HG03378 (cell line): Measurements from ENCODE around the gene NDC80.

Experiments
- ATAC-seq: cut with Tn5 transposase; IDR thresholded peaks from one replicate; pipeline ENCODE4 v1.9.1; 2021; ENCODE audit warnings: mild to moderate bottlenecking, moderate library complexity; ENCODE audit not compliant: unreplicated experiment

NDC80 gene

DNA sequence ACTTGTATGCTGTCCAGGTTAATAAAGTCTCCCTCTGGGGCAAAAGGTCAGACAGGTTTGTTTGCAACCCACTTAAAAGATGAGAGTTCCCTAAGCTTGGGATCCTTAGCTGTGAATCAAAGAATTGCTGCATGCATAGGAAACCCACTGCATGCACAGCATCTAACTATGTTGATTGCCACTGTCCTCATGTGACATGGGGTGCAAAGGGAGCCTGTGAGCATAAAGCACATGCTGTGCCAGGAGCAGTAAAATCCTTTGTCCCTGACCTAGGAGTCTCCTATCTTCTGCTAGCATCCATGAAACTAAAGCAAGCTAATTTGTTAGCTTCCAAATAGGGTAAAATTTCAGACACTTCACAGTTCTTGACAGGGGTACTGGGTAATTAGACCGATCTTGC lies 13.8 kb upstream of the NDC80 start:
- ATAC-seq, result no peak

DNA sequence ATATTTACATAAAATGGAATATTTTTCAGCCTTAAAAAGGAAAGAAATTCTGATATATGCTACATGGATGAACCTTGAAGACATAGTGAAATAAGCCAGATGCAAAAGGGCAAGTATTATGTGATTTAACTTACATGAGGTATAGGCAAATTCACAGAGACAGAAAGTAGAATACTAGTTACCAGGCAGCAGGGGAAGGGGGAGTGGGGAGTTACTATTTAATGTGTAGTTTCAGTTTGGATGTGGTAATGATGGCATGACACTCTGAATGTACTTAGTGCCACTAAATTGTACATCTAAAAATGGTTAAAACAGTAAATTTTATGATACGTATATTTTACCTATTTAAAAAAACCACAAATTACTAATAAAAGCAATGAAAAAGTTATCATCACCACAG lies 12.1 kb upstream of the NDC80 start:
- ATAC-seq, result no peak

DNA sequence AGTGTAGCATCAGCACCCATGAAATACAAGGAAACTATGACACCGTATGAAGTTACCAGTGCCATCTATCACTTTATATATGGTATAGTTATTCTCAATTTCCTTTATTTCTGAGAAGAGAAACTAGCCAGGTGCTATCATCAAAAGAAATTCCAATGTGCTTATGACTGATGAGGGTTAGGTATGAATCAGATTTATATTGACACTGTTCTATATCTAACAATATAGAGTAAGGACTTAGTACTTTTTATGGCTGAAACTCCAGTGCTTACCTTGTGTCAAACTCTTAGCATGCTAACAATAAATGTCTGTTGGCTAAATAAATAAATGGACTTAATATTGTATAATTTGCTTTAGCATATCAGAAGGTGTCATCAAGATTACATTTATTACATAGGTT lies 7.0 kb upstream of the NDC80 start:
- no peak for ATAC-seq

DNA sequence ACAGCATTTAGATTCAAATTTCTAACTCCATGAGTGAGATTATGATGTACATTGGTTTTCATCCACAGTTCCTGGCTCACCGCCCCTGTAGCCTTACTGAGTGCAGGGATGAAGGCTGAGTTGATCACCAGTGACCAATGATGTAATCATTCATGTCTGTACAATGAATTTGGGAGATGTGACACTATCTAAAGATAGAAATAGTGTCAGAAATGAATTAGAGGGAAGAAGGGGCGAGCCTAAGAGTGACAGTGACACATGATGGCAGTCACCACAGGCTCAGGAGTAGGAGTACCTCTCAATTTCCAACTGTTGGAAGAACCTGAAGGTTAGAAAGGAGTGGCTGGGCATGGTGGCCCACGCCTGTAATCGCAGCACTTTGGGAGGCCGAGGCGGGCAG lies 3.2 kb upstream of the NDC80 start:
- no peak for ATAC-seq

DNA sequence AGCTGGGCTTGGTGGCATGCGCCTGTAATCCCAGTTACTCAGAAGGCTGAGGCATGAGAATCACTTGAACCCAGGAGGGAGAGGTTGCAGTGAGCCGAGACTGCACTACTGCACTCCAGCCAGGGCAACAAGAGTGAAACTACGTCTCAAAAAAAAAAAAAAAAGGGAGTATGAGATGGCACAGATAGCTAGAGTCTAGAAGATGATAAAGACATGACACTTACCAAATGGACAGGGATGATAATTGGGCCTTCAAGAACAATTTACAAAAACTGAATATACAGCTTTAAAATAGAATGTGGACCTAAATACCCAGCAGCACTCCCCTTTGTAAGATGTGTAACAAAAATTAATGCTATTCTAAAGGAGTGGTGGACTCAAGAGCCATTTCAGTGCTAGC lies 2.8 kb upstream of the NDC80 start:
- no peak for ATAC-seq

DNA sequence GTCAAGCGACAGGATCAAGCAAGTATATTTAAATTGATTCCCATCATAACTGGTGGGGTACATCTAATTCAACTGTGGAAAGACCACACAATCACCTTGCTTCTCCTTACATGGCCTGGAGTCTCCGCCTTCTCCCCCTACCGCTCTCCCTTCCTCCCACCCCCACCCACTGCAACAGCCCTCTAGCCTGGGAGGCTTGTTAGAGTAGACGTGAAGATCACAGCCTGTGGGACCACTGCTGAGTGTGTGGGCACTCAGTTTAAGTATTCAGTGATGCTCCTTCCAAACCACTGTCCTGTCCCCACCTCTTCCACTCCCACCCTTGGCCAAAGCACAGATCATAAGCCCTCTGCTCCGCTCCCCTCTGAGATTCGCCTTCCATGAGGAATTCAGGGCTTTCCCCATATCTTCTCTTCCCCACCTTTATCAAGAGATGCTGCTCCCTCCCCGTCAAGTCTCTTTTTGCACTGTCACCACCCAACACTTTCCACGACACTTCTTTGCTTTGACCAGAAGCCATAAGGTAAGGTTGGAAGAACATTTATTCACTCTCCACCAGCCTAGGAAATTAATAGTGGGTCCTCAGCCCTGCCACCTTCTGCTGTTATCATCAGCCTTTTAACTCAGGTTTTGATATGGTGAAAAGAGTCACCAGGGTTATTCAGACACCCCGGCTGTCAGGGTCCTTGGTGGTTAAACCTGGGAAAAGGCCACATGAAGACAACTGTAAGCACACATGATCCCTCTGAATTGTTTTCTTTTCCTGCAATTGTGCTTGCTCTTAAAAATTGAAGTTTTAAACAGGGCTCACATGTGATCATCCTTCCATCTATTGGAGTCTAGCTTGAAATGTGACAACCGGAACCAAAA lies 1.8 kb upstream of the NDC80 start:
- no peak for ATAC-seq

DNA sequence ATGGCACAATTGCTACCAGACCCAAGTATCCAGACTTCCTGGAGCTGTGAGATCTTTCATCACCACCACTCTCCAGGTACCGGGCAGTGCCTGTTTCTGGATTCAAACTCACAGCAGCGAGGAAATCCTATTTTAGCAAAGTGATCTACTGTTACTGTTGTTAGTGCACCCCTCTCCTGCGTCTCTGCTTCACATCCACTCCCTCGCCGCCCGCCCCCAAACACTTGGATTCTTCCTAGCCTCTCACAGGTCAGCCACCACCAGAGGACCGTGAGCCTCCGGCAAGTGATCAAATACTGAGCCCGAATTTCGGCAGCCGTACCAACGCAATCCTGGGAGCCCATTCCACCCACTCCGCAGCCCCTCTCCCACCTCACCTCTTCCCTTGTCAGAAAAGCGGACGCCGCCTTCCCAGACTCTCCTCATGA lies 571 bp upstream of the NDC80 start:
- ATAC-seq, result peak; percentile 31

DNA sequence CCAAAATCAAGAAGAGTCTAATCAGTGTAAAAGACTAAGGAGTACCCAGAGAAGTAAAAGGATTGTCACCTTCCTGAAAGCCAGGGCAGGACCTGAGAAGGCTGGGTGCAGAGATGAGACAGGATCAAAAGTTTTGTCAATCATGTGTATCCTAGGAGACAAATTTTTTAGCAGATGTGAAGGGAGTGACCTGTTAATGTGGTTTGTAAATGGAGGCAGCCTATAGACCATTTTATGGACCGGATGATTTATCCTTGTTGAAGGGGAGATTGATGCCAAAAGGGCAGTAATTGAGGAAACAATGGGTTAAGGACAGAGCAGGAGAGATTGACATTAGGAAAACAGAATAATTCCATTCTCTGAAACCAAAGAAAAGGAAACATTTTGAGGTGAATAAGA lies 813 bp downstream of the NDC80 start:
- ATAC-seq, result no peak

DNA sequence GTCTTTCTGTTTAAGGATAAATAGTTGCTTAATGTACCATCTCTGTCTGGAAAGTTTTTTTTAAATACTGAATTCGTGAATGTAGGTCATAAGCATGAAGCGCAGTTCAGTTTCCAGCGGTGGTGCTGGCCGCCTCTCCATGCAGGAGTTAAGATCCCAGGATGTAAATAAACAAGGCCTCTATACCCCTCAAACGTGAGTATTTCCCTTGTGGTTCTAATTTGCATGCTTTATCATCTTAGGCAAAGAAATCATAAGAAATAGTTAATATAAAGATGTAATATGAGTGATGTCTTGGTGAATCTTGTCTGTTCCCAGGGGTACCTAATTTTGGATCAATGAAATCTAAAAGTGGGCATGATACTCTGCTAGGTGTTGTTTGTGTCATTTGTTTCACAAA lies 1.5 kb downstream of the NDC80 start:
- no peak for ATAC-seq

DNA sequence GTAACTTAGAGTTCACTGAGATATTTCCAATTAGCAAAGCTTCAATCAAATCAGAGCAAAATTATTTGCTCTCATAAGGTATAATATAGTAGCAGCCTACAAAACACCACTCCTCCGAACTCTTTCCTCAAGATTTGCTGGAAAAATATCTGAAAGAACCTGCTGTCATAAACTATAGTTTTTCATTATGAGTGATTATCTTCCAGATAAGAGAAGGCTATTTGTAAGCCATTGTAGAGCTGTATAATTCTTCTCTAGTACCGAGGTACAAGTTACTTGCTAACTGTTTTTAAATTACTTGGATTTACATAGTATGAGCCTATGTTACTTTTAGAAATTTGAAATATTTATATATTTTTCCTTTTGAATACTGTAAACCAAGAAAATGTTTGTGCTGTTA lies 2.1 kb downstream of the NDC80 start:
- no peak for ATAC-seq

DNA sequence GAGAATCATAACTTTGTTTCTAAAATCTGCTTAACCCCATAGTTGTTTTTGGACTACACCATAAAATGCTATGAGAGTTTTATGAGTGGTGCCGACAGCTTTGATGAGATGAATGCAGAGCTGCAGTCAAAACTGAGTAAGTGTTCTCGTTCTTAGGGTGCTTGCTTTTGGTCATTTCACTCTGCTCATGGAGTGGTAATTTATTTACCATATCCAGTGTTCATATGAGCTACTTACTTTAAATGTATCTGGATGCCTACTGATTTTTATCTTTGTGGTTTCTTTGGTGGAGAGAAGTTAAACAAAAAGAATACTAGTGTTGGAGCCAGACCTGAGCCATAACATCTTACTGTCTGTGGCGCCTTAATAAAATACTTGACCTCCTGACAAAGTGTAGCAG lies 16.4 kb downstream of the NDC80 start:
- ATAC-seq, result no peak

DNA sequence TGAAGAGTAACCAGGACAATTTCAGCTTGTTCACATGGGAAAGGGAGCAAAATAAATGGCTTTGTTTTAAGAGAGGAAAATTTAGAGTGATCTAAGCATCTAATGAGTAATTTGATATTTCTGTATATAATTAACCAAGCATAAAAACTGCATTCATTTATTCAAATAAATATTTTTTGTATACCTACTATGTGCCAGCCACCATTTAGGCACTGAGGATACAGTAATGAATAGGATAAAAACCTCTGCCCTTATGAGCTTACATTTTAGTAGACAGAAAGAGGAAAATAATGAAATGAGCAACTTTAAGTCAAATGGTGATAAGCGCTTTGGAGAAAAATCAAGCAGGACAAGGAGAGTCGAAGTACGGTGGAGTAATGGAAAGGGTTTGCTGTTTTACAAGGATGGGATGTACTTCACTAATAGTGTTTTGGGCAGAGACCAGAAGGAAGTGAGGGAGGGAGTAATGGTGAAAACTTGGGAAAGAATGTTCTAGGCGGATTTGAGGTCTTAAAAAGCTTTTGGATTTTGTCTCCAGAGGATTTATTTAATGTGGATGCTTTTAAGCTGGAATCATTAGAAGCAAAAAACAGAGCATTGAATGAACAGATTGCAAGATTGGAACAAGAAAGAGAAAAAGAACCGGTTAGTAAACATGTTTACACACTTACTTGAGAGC lies 17.4 kb downstream of the NDC80 start:
- ATAC-seq, result no peak

DNA sequence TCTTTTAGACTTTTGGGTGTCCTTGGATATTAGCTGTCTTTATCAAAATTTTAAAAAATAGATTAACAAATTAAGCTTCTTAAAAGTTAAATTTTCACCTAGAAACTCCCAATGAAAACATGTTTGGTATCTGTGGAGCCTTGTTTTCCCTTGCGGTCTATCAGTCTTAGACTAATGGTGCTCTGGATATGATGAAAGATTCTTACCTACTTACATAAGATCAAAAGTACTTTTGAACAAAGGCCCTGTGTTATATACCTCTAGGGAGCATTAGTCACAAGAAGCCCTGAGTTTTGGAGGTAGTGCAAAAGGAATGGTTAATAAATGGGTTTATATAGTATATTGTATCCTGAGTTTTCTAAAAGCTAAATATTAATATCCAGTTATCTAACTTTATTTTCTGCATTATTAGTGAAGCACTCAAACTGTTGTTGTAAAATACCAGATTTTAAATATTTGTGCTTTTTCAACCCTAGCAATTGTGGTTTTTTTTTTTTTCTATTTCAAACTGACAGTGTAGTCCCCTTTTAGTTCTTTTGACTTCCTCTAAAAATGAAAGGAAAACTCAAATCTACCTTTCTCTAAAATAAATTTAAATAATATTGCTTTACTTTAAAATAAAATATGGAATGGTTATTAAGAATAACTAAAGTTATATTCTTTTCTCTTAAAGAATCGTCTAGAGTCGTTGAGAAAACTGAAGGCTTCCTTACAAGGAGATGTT lies 18.1 kb downstream of the NDC80 start:
- no peak for ATAC-seq

DNA sequence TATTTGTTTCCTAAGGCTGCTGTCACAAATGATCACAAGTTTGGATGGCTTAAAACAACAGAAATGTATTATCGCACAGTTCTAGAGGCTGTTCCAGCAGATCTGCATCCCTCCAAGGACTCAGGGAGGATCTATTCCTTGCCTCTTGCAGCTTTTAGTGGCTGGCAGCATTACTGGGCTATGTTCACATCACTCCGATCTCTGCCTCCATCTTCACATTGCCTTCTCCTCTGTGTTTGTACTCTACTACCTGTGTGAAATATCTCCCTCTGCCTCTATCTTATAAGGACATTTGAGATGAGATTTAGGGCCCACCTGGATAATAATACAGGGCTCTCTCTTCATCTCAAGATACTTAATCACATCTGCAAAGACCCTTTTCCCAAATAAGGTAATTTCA lies 18.9 kb downstream of the NDC80 start:
- ATAC-seq, result no peak

DNA sequence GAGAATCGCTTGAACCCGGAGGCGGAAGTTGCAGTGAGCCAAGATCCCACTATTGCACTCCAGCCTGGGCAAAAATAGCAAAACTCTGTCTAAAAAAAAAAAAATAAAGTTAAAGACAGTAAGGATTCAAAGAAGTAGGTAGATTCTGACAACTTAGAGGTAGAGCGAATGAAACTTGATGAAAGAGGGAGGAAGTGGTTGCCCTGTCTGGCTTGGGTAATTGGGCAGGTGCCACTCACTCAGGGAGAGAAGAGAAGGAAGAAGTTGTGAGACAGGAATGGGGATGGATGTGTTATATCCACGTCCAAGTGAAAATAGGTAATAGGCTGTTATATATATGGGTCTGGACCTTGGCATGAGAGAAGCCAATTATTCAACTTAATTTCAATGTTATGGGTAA lies 26.3 kb downstream of the NDC80 start:
- no peak for ATAC-seq

DNA sequence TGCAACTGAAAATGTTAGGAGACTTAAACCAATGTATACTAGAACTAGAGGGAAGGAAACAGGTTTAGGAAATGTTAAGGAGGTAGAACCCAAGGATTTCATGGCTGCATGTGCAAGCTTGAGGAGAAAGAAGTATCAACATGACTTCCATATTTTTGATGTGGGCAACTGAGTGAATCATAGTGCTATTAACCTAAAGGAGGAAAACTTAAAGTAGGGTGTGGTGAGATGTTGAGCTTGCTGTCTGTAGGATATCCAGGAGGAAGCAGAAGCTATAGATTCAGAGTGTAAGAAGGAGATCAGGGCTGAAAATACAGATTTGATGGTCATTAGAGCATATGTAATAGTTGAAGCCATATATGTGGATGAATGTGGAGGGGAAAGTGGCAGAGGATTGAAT lies 31.5 kb downstream of the NDC80 start:
- no peak for ATAC-seq

DNA sequence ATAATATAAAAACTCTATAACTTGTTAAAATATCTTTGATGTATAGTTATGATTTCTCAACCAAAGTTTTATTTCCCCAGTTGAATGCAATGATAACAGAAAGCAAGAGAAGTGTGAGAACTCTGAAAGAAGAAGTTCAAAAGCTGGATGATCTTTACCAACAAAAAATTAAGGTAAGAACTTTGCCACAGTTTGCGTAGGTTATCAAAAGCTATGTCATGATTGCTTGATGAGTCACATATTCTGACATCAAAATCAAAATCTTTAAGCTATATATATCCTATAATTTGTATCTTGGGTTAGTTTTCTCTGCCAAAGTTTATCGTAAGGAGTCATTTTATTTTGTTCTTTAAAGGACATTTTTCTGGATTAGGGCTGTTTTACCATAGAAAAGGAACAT lies 35.0 kb downstream of the NDC80 start:
- no peak for ATAC-seq

DNA sequence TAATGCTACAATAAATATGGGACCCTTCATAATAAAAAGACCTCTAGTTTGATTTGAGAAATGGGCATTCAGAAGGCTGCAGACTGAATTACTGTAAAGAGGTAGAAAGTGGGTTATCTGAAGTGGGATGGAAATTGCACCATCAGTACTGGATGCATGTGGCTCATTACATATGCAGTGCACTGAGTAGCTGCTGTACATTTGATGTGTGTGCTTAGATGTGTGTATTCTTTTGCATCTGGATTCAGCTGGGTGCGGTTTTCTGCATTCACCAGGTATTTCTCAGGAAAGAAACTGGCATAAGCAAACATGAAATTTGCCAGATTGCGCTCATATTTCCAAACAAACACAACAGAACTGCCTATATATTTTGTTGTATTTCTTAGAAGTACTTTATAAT lies 38.2 kb downstream of the NDC80 start:
- ATAC-seq, result no peak

DNA sequence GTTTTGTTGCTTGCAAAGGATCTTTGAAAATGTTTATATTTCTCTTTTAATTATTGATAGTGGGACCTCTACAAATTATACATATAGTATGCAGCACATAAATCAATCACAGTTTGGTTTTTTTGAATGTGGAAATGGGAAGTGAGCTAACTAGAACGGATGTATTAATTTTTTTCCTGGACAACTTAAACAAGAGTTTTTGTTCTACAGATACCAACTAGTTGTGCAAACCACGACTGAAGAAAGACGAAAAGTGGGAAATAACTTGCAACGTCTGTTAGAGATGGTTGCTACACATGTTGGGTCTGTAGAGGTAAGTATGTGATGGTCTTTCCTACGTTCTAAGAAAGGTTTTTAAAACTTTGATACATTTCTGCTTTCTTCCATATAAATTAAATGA lies 39.2 kb downstream of the NDC80 start:
- no peak for ATAC-seq

DNA sequence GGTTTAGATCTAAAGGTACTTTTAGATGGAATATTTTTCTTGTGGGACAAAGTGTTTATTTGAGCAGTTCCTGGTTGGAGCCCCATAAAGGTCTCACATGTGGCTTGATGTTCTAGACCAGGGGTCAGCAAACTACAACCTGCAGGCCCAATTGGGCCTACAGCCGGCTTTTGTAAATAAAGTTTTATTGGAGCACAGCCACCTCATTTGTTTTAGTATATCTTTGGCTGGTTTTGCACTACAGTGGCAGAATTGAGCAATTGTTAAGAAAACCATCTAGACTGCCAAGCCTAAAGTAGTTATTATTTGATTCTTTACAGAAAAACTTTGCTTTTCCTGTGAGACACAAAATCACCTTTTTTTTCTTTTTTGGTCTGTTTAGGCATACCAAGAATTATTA lies 41.6 kb downstream of the NDC80 start:
- ATAC-seq, result no peak

DNA sequence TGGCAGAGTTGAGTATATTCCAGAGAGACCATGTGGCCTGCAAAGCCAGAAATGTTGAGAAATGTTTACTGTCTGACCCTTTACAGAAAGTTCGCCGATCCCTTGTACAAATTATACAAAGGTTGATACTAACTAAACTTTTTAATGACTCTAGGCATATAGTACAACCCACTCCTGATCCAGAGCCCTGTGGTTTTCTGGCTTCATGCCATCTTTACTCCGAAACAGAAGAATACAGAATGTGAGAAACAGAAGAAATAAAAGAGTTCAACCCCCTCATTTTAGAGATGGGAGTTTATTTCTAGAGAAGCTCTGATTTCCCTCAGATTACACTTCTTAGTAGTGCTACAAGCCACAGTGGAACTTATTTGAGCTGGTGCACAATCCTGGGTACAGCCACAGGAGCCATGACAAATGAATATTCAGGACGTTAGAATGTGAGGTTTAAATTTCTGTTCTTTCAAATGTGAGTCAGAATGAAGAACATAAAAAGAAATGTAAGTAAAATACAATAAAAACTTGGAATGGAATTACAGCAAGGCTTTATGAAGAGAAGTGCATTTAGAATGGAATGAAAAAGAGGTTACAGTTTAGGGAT lies 46.1 kb downstream of the NDC80 start:
- no peak for ATAC-seq

DNA sequence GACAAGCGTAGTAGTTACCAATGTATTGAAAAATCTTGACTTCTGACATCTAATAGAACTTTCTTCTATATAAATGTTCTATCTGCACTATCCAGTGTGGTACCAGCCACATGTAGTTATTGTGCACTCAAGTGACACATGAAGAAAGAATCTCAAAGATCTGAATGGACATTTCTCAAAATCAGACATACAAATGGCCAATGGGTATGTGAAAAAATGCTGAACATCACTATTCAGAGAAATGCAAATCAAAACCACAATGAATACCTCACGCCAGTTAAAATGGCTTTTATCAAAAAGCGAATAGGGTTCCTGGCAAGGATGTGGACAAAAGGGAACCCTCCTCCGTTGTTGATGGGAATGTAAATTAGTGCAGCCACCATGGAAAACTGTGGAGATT lies 46.7 kb downstream of the NDC80 start:
- ATAC-seq, result no peak
